GM18870 (cell line): ENCODE results near the gene NUDT3.
"Not testable (repeated sequence)": the region's sequence is repeated elsewhere in the genome, so short reads cannot be mapped to it uniquely, and the experiment has no call there.

Experiments used
- ATAC-seq: cut with Tn5 transposase; IDR thresholded peaks from one replicate; pipeline ENCODE4 v1.9.1; 2021; ENCODE audit warnings: moderate library complexity; ENCODE audit not compliant: unreplicated experiment

Gene NUDT3

GRCh38 chr6:34324738-34325444 is 67.6 kb downstream of the NUDT3 start:
- ATAC-seq: no peak

DNA sequence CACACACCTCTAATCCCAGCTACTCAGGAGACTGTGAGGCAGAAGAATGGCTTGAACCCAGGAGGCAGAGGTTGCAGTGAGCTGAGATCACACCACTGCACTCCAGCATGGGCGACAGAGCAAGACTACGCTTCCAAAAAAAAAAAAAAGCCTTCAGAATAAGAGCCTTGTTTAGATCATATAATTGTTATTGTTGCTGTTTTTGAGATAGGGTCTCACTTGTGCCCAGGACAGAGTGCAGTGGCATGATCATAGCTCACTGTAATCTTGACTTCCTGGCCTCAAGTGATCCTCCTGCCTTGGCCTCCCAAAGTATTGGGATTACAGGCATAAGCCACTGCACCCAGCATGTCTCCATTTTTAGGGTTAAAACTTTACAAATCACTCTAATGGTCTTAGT is 68.2 kb downstream of the NUDT3 start:
- not testable (repeated sequence) for ATAC-seq

DNA sequence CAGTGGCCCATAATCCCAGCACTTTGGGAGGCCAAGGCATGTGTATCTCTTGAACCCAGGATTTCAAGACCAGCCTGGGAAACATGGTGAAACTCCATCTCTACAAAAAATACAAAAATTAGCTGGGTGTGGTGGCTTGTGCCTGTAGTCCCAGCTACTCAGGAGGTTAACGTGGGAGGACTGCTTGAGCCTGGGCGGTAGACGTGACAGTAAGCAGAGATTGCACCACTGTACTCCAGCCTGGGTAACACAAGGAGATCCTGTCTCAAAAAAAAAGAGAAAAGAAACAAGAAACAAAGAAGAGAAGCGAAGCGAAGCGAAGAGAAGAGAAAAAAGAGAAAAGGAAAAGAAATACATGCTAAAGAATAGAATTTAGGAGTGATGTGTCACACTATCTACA is 69.2 kb downstream of the NUDT3 start:
- ATAC-seq: no peak

DNA sequence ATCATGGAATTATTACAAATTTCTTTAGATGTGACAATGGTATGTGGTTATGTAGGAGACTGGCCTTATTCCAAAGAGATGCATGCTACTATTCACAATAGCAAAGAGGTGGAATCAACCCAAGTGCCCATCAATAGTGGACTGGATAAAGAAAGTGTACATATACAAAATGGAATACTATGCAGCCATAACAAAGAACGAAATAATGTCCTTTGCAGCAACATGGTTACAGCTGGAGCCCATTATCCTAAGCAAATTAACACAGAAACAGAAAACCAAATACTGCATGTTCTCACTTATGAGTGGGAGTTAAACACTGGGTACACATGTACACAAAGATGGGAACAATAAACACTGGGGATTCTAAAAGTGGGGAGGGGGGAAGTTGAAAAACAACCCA is 69.7 kb downstream of the NUDT3 start:
- no peak for ATAC-seq

- no peak for ATAC-seq
Measured at GRCh38 chr6:34321821-34322220, 70.6 kb downstream of the NUDT3 start.

DNA sequence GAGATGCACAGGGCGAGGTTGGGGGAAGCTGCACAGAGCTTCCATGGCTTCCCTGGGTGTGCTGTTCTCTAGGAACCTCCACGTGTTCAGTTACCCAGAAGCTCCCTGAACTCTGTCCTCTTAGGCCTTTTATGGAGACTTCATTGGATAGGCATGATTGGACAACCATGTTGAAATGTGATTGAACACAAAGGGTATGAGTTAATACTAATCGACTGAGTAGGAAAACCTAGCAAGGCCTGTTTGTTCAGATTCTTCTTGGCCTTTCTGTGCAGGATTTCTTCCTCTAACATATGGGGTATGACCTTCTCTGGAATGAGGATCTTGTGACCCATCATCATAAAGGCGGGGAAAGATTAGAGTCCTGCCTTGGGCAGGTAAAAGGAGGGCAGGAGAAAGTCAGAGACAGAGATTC is 73.0 kb downstream of the NUDT3 start:
- ATAC-seq: no peak

DNA sequence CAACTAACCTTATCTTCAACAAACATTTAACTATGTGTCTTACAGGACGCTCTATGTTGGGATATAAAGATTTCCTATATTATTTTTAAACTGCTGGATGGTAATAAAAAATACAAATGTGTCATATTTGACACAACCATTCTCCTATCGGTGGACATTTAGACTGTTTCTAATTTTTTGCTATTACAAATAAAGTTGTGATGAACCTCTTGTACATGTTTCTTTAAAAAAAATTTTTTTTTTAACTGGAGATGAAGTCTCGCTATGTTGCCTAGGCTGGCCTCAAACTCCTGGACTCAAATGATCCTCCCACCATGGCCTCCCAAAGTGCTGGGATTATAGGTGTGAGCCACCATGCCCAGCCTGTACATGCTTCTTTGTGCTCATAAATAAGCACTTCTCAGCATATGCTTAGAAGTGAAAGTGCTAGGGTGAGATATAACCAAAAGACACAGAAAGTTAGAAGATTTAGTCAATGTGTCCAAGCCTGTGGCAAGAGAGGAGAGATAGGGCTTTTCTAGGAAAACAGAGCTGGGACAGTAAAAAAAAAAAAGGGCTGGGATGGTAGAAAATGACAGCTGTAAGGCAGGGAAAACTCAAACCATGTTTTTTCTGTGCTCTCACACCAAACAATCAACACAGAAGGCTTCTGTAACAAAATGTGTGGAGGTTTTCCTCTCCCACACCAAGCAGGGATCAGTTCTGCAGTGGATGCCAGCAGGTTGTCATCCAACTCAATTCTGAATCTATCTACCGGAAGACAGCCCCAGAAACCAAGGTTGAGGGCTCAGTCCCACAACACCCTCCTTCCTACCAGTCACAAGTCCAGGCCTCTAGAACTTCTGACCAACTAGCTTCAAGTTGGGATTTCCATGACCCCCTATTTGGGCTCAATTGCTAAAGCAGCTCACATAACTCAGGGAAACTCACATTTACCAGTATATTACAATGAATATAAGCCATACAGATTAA is 73.7 kb downstream of the NUDT3 start:
- no peak for ATAC-seq

DNA sequence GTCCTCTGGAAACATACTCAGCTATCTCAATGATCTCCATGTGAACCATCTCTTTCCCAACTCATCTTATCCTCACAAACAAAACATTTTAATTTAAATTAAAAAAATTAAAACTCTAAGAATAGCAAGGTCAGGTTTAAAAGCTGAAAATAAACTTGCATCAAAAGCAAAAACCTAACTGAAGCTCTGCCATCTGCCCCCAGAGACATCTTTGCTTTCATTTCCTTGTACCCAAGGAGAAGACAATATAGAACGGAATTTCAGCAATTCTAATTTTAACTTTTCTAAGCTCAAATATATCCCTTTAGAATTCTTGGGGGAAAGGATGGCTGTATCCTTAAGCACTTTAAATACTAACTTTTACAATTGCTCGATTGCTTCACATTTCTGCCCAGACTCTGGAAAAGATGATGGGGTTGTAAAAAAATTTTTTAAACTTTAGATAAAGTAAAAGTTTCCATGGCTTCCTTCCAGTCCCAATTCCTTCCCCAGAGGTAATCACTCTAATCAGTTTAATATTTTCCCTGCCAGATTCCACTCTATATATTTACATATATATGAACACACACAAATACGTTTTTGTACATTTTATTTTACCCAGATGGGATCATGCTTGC is 74.5 kb downstream of the NUDT3 start:
- ATAC-seq: no peak

- ATAC-seq: no peak
Measured at GRCh38 chr6:34317172-34317477, 75.3 kb downstream of the NUDT3 start.

- ATAC-seq: no peak
Measured at GRCh38 chr6:34316431-34317171, 75.9 kb downstream of the NUDT3 start.

GRCh38 chr6:34315780-34316179 is 76.7 kb downstream of the NUDT3 start:
- no peak for ATAC-seq

DNA sequence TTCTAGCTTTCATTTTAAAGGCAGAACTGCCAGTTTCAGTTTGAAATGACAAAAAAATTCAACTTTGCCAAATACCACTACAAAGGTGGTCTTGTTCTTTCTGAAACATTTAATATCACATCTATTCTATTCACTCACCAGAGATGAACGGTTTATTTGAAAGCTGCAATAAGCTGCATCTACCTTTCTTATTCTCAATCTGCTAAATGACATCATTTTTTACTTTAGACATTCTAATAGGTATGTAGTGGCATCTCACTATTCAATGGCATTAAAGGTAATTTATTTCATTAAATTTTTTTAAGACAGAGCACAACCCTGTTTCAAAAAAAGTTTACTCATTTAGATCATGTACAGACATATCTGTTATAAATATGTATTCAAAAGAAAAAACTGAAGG is 77.2 kb downstream of the NUDT3 start:
- no peak for ATAC-seq

DNA sequence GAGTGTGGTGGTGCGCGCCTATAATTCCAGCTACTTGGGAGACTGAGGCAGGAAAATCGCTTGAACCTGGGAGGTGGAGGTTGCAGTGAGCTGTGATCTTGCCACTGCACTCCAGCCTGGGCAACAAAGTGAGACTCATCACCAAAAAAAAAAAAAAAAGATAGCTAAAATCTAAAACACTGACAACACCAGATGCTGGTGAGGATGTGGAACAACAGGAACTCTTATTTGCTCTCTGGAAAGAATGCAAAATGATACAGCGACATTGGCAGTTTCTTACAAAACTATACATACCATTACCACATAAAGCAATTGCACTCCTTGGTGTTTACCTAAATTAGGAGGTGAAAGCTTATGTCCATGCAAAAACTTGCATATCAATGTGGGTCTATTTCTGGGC is 80.2 kb downstream of the NUDT3 start:
- ATAC-seq: no peak

- ATAC-seq: no peak
Measured at GRCh38 chr6:34310817-34311216, 81.7 kb downstream of the NUDT3 start.

- ATAC-seq: no peak
Measured at GRCh38 chr6:34308483-34308882, 84.0 kb downstream of the NUDT3 start.

- no peak for ATAC-seq
Measured at GRCh38 chr6:34305982-34306708, 86.3 kb downstream of the NUDT3 start.

DNA sequence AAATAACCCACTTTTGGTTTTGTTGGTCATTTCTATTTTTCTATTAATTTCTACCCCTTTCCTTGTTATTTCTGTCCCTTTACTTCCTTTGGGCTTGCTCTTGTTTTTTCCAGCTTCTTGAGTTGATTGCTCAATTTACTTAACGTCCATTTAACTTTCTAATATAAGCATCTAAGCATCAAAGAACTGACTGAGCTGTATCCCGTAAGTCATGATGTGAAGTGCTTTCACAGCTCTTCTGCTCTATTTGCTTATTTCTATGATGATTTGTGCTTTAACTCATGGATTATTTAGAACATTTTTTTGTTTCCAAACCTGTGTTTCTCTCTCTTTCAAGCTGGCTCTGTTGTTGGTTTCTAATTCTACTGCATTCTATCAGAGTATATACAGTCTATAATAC is 87.0 kb downstream of the NUDT3 start:
- no peak for ATAC-seq

DNA sequence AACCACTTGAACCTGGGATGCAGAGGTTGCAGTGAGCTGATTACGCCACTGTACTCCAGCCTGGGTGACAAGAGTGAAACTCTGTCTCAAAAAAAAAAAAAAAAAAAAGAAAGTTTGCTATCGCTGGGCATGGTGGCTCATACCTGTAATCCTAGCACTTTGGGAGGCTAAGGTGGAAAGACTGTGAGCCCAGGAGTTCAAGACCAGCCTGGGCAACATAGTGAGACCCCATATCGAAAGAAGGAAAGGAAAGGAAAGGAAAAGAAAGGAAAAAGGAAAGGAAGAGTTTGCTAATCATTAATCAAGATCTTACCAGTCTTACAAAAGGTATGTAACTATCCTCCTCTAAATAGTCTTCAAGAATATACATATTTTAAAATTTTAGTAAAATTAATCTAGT is 88.3 kb downstream of the NUDT3 start:
- no peak for ATAC-seq

GRCh38 chr6:34302929-34303328 is 89.5 kb downstream of the NUDT3 start:
- no peak for ATAC-seq

DNA sequence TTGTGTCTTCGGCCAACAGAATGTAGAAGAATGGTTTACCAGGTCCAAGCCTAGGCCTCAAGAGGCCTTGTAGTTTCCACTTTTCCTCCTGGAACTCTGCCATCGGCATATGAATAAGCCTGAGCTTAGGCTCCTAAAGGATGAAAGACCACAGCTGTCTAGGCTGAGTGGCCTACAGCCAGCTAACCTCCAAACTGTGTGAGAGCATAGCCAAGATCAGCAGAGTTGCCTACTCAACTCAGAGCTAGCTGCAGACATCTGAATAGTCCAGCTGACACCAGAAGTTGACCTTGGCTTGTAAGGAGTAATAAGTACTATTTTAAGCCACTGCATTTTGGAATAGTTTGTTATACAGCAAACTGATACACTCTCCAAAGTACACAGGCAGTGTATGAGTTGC is 91.1 kb downstream of the NUDT3 start:
- ATAC-seq: no peak

DNA sequence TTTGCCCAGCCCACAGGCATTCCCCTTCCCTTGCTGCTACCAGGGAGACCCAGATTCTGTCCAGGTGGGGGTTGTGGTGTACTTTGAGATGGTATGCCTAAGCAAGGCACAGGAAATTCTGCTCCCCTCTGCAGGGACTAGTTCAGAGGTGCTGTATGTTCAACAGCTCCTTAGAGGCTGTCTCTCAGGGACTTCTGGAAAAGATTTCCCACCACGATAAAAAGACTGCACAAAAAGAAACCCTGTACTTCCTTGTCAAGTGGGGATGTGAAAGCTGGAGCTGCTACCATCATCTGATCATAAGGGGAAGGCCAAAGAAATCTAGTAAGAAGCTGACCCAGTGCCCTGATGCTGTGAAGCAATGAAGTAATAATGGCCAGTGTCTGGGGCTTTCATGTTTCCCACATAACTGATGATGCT is 92.1 kb downstream of the NUDT3 start:
- ATAC-seq: peak; percentile 34
